Activated naive CD4-positive, alpha-beta T cell (primary cell): ENCODE data around the gene VIPR1.
"Not testable (repeated sequence)": the region's sequence is repeated elsewhere in the genome, so short reads cannot be mapped to it uniquely, and the experiment has no call there.

Experiments used
- DNase-seq, 4 experiments: peaks; one replicate each; lab custom pipeline; 2025; lab: John Stamatoyannopoulos, UW

The VIPR1 gene

DNA sequence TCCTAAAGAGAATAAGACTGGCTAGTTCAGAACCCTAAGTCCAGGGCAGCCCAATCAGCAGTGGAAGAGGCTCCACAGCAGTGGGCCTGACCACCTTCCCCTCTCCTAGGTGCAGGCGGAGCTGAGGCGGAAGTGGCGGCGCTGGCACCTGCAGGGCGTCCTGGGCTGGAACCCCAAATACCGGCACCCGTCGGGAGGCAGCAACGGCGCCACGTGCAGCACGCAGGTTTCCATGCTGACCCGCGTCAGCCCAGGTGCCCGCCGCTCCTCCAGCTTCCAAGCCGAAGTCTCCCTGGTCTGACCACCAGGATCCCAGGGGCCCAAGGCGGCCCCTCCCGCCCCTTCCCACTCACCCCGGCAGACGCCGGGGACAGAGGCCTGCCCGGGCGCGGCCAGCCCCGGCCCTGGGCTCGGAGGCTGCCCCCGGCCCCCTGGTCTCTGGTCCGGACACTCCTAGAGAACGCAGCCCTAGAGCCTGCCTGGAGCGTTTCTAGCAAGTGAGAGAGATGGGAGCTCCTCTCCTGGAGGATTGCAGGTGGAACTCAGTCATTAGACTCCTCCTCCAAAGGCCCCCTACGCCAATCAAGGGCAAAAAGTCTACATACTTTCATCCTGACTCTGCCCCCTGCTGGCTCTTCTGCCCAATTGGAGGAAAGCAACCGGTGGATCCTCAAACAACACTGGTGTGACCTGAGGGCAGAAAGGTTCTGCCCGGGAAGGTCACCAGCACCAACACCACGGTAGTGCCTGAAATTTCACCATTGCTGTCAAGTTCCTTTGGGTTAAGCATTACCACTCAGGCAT is 33.7 kb downstream of the VIPR1 start:
- peak in 1 of 4 experiments; percentile 15 for DNase-seq

DNA sequence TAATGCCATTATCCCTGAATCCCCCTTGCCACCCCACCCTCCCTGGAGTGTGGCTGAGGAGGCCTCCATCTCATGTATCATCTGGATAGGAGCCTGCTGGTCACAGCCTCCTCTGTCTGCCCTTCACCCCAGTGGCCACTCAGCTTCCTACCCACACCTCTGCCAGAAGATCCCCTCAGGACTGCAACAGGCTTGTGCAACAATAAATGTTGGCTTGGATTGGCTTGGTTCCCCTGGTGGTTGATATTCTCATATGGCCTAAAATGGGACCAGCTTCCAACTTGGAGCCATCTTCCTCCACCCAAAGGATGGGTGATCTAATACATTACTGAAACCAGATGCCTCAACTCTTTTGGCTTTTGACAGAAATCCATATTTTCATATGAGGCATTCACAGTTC is 34.9 kb downstream of the VIPR1 start:
- no peak for DNase-seq

DNA sequence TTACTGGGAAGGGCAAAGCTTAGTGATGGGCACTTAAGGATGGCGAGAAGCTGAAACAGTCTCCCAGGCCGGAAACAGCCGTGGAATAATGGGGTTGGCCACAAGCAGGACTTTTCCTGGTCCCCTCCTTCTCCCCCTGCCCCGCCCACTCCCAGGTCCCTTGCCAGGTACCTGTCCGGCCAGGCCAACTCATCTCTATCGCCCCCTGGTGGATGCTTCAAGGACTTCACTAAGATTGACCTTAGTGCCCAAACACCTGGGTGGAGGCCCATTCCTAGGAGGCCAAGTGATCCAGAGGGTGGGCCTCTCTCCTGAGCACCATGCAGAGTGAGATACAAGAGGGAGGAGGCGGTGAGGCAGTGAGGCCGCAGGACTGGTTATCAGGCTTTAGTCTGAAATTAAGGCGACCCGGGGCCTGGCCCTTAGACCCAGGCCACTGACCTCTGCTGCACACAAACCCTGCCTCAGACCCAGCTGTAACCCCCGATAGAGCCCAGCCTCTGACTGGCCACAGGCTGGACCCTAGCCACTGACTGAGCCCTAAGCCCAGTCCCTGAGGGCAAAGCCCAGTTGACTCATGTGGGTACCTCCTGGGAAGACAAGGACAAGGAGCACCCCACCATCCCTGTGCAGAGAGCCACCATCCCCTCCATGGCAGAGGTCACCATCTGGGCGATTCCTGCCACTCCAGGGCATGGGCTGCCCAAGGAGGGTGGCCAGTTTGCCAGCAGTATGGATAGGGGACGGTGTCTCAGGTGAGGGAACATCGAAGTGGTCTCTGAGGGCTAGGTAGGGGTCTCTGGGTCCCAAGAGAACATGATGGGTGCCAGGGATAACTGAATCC is 37.6 kb downstream of the VIPR1 start:
- DNase-seq: peak; percentile 7 to 40 (median 30)

DNA sequence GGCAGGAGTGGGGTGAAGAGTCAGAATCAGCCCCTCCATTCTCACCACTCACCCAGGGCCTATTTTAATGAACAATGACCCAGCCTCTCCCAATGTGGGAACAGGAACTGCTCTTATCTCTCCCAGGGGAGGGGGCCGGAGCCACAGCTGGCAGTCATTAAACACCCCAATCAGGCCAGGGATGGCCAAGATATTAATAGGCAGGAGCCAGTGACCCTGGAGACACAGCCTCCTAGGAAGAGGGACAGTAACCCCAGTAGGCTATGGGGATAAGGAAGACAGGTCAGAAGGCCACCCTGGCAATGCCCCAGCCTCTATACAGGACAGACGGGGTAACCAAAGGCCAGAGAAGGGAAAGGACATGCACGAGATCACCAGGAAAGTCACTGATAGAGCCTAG is 38.6 kb downstream of the VIPR1 start:
- DNase-seq: no peak

DNA sequence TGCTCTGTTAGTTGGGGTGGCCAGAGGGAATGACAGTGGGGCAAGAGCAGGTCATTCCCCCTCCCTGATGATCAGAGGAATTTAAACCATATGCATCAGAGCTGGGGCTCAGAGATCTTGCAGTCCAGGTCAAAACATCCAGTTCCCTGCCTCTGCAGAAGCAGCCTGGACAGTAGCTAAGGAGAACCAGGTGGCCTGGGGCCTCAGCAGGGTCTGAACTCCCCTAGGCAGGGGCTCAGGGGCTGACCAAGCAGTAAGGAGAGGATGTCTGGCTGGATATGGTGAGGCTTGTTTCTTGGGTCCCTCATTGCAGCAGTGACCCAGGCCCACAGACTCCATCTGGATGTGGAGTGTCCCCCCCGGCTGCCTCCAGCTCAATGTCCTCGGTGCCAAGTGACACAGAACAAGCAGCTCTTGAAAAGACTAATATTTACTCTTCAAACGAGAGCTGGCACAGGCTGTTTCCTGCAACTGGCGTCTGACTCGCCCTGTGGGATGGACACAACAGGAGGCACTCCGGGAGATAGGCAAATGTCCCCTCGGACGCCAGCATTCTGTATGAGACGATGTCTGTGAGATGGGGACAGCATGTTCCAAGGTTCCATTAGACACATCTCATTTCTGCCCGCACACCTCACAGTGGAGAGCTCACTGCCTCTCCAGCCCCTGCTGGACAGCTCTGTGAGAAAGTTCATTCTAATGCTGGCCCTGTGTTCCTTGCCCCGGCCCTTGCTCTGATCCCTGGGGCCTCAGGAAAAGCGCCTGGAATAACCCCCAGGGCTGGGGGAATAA is 42.2 kb downstream of the VIPR1 start:
- DNase-seq: no peak

DNA sequence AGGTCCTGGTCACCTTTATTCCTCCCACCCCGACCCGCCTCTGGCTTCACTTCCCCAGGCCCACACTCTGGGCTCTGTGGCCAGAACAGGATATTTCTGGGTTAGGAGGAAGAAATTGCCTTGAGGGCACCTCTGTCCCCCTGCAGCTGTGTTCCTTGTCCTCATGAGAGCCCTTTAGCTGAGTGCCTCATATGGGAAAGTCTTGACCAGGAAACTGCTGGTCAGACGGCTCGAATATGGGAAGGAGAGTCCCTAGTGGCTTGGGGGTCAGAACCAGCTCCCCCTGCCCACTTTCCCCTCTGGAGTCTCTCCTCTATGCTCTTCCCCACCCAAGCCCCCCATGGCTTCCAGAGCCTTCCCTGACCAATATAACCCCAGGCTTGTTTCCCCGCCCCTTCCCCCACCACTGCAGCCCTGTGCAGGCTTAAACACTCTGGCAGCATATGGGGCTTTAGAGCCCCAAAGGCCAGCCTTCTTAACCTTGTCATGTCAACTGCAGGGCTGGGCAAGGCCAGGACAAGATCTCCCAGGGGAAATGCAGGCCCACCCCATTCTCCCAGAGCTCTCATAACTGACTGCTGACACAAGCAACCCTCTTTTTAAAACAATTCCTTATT is 42.9 kb downstream of the VIPR1 start:
- no peak for DNase-seq

DNA sequence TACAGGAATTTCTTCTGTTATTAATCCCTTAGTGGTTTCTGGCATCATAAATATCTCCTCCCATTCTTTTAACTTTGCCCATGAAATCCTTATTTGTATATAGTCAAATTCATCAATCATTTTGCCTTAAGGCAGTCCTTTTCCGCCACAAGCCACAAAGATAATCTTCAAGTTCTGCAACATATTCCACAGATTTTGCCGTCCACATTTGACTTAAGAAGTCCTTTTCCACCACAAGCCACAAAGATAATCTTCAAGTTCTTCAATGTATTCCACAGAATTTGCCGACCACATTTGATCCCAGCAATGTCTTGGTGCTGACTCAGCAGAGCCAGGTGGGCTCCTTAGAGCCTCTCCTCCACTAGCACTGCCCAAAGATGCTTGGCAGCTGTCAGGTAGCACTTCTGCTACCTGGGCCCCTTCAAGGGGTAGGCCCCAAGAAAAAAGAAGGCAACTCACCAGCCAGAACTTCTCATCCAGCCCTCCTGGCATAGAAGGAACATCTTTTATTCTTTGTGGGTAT is 44.3 kb downstream of the VIPR1 start:
- DNase-seq: no peak

DNA sequence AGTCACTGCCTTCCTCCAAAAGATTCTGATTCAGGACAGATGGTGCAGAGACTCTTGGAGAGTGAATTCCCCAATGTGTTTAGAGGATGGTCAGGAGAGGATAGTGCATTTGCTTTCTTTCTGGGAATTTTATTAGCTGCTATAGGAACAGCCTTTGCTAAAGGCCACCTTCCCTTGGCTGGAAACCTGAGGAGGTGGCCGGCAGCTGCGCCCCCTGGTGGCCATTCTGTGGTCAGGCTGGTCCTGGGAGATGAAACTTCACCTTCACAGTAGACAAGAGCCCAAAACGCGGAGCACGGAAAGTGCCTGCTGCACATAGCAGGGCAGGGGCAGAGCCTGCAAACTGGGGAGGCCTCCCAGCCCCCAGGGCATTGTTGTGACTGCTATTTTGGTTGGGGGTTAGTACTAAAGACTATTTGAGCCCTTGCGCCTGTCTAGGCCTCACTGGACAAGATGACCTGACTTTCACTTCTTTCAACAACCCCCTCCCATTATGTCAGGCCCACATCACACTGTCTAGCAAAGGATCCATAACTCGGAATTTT is 45.0 kb downstream of the VIPR1 start:
- DNase-seq: peak; percentile 26 to 63 (median 52)

DNA sequence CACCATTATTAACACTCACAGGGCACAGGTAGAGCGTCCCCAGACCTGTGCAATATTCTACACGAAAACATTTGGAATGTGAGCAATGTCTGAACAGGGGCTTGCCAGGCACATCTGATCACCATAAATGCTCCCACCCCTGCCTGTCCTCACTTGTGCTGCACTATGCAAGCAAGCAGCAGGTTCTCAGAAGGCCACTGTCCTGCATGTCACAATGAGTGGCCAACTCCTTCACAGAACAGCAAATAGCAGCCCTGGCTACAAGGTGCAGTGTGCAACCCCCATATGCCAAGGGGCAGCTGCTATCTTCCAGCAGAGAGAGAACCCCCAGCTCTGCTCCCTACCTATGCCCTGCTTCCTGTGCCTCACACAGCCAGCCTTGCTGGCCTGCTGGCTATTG is 46.7 kb downstream of the VIPR1 start:
- DNase-seq: no peak

DNA sequence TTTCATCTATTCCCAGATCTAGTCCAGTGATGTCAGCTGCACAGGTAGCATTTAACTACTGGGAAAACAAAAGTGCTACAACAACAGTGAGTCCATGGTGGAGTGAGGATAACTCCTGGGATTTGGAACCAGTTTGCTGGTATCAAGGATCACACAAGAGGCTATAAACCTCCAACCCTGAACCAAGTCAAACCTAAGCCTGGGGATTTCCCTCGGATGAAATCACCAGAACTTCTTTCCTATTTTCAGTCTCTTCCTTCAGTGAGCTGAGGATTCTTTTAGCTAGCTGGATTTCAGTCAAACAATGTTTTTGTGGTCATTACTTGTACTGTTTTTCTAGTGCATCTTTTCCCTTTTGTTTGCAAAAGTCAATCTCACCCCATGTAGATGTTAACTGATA is 47.8 kb downstream of the VIPR1 start:
- DNase-seq: no peak

DNA sequence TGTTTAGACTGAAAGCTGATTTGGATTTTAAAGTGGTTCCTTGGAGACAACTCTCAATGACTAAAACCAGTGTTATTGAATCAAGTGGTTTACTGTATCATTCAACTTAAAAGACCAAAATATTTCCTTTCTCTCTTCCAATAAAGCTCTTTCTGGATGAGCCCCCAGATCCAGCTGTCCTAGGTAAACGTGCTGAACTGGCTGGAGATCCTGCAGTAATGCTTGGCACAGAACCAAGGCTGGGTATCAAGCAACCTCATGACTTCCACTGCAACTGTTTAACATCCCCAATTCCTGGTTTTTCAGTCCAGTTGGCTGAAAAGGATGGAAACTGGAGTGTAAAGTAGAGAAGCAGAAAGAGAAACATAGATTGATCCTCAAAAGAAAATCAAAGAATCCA is 50.4 kb downstream of the VIPR1 start:
- DNase-seq: no peak

DNA sequence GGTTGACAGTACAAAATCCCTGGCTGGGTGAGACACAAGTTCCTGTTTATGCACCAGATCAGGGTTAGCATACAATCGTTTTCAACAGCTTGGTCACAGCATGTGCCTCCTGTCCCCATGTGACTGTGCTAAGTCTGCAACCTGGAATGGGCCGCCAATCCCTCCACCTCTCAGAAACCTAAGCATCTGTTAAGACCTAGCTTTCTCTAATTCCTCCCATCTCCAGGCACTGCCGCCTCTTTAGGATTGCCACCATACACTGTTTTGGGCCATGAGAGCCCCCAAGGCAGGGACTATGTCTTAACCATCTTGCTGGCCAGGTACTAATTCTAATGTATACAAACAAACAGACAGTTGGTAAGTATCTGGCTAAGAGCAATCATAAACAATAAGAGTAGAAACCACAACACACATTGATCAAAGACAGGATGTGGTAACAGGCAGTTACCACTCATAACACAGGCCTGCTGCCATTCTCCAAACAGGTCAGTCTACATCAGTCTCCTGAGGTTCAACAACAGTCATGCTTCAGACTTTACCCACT is 53.7 kb downstream of the VIPR1 start:
- DNase-seq: peak in 2 of 4 experiments; percentile 13 to 18

DNA sequence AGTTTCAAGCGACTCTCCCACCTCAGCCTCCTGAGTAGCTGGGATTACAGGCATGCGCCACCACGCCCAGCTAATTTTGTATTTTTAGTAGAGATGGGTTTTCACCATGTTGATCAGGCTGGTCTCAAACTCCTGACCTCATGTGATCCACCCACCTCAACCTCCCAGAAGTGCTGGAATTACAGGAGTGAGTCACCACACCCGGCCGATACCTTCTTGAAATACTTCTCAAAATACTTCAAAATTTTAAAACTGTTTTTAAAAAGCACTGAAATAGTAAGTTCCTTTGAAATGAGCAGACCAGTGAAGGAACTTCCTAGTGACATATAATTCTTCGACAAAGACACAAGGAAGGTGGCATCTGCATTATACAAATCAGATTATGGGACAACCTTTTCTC is 54.4 kb downstream of the VIPR1 start:
- DNase-seq: not testable (repeated sequence)

DNA sequence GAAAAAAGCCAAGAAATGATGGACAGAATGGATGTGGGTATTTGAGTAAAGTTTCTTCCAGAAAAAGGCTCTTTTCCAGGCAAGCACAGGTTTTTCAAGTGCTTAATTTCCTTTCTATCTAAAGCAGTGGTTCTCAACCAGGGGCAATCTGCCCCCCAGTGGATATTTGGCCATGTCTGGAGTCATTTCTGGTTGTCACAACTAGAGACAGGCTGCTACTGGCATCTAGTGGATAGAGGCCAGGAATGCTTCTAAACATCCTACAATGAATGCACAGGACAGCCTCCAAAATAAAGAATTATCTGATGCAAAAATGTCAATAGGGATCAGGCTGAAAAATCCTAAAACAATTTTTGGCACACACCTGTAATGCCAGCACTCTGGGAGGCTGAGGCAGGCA is 55.4 kb downstream of the VIPR1 start:
- DNase-seq: no peak

DNA sequence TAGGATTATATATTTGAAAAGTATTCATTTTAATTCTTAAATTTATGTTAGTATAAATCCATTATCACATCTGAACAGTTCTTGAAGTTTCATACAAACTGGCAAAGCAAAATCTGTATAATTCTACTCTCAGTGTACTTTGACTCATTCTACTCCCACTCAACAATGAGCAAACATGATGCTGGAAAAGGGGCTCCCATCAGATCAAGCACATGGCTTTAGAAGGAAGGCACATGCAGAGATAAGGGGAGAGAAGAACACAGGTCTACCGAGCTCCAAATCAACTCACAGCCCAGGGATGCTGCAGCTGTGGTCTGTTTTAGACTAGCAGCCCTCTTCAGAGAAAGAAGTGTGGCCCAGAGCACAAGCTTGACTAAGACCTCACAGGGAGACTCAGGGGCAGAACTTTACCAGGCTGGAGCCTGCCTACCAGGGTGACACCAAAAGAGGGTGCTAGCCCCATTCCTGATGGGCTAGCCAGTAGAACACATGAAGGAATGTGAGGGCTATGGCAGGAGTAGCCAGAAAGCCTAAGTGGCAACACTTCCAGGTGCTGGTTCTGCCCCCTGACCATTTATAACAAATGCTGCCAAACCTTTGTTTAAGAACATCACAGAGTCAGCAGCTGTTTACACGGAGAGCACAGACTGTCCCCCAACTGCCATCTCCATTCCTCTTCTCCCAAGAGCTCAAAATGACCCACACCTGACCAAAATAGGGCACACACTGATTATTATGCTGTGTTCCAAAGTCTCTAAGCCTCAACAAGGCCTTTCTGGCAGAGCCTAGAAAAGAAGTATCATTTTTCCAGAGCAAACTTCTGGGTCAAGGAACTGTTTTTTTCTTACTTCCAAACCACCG is 59.8 kb downstream of the VIPR1 start:
- DNase-seq: no peak

DNA sequence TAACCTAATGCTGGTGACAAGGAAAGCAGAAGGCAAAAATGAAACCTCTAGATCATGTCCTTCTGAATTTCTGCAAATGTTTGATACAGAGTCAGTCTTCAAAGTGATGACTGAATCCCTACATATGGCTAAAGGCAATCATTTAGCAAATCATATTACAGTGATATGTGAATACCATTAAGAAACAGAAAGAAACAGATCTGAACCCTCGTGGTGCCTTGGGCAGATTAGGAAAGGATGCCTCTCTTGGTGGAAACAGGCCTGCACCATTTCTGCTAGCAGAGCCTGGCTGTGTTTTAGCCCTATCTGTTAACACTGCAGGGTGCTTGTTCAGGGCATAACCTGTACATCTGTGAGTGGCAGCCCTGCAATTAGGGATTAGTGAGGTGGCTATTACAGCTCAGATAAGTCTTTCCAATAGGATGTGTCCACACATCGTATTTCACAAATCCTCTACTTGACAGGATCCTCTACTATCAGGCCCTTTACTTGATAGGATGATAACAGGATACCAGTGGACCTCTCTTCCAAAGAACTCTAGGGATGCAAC is 67.2 kb downstream of the VIPR1 start:
- no peak for DNase-seq

DNA sequence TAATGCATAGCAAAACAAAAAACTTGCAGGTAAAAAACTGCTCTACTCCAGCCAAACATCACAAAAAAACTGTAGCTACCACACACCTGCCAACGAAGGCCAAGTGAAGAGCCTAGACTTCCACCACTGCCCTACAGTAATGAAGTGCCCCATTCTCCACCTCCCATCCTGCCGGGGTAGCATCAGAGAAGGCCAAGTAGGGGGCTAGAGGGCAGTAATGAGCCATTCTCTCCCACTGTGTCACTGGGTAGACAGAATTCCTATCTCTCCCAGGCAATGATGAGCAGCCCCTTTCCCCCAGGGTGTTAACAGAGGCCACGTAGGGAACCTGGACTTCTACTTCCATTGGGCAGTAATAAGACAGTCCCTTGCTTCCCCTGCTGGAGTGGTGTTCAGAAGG is 69.8 kb downstream of the VIPR1 start:
- DNase-seq: no peak

DNA sequence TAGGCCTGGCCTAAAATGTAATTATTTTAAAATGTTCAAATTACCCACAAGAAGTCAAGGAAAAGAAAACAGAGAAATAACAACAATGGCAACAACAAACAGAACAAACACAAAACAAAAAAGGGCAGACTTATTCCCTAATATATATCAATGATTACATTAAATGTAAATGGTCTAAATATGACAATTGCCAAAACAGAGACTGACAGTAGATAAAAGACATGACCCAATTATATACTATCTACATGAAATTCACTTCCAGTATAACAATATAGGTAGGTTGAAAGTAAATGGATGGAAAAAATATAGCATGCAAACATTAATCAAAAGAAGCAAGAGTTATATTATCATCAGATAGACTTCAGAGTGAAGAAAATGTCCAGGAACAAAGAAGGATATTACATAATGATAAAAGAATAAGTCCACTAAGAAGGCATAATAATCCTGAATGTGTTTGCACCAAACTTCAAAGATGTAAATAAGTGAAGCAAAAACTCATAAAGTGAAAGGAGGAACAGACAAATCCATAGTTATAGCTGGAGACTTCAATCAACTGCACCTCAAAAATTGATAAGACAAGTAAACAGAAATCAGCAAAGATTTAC is 72.8 kb downstream of the VIPR1 start:
- no peak for DNase-seq

DNA sequence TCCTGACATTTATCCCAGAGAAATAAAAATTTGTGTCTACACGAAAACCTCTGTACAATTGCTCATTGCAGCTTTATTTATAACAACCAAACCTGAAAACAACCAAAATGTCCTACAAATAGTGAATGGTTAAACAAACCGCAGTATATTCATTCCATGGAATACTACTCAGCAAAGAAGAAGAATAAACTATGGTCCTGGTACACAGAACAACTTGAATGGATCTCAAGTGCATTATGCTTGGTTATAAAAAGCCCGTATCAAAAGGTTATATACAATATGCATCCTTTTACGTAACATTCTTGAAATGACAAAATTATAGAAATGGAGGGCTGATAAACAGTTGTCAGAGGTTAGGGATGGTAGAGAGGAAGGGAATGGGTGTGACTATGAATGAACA is 75.6 kb downstream of the VIPR1 start:
- no peak for DNase-seq
